Activated B cell treated with CpG ODN at 0.5 μM for 24 hours (primary cell): ENCODE measurements around the gene USP35. TPM values are rescaled to one million over a fixed set of nuclear protein-coding genes. Genes with fewer than 3 reads are reported as not detected.

Source experiments
- ATAC-seq: fragments of 200-7000 bp; cut with Tn5 transposase; one replicate; pipeline ENCODE4 v1.10.0; 2021; ENCODE audit warnings: low read depth, mild to moderate bottlenecking, moderate library complexity
- CTCF ChIA-PET: fragments of 350-600 bp; sonication (Branson Sonifier 250); formaldehyde crosslinking; loops from one replicate; lab custom pipeline; 2021; ENCODE audit warnings: antibody characterized with exemption; lab: Charles Lee
- POLR2A ChIA-PET: fragments of 350-600 bp; sonication (Branson Sonifier 250); formaldehyde crosslinking; loops from one replicate; lab custom pipeline; 2021; ENCODE audit warnings: antibody characterized with exemption; lab: Charles Lee
- DNase-seq: peaks from one replicate; pipeline ENCODE4 v3.0.0; 2022
- H3K27ac Mint-ChIP-seq: one replicate; pipeline ENCODE4 v1.8.0; 2020; ENCODE audit warnings: mixed read lengths
- H3K27me3 Mint-ChIP-seq: one replicate; pipeline ENCODE4 v1.8.0; 2021; ENCODE audit warnings: mixed read lengths
- H3K36me3 Mint-ChIP-seq: one replicate; pipeline ENCODE4 v1.8.0; 2021; ENCODE audit warnings: low read depth, mixed read lengths
- H3K4me1 Mint-ChIP-seq: one replicate; pipeline ENCODE4 v1.8.0; 2021; ENCODE audit warnings: mixed read lengths
- H3K4me3 Mint-ChIP-seq: one replicate; pipeline ENCODE4 v1.8.0; 2020; ENCODE audit warnings: mild to moderate bottlenecking, mixed read lengths
- H3K9me3 Mint-ChIP-seq: one replicate; pipeline ENCODE4 v1.8.0; 2020; ENCODE audit warnings: mixed read lengths
- CTCF ChIP-seq: fragments of 200-600 bp; IDR thresholded peaks from one replicate; pipeline ENCODE4 v1.8.0; 2022; ENCODE audit warnings: antibody characterized with exemption, mild to moderate bottlenecking
- intact Hi-C: fragments of 100-400 bp; cut with micrococcal nuclease; formaldehyde crosslinking; loops from one replicate; pipeline ENCODE4 v1.15.1; 2024
- total RNA-seq: library from RNA; stranded (reverse); gene quantifications from 2 replicates; pipeline ENCODE4 v1.2.3, GENCODE V29; 2022

The USP35 gene
- total RNA-seq, 1 donor from 2014 or later: 4.9 TPM

GRCh38 chr11:78205256-78205655, 16.5 kb downstream of the USP35 start:
- no peaks in the 10 kb centered on the region for H3K9me3 Mint-ChIP-seq
- H3K36me3 Mint-ChIP-seq: peaks cover 3% of the 10 kb centered on the region
- no peak for DNase-seq
- H3K4me1 Mint-ChIP-seq: peaks cover 15% of the 10 kb centered on the region
- intact Hi-C loops: no loop called here
- H3K27ac Mint-ChIP-seq: no peak overlapping the region
- ChIA-PET POLR2A (no interaction called here), CTCF (no interaction called here)
- ATAC-seq: no peak
- H3K27me3 Mint-ChIP-seq: no peaks in the 10 kb centered on the region
- no peak overlapping the region for H3K4me3 Mint-ChIP-seq
- no peak for TF ChIP-seq CTCF

- no peaks in the 10 kb centered on the region for H3K27me3 Mint-ChIP-seq
- H3K36me3 Mint-ChIP-seq: peaks cover 5% of the 10 kb centered on the region
- POLR2A ChIA-PET: no interaction called here
- H3K4me1 Mint-ChIP-seq: peaks cover 15% of the 10 kb centered on the region
- no peaks in the 10 kb centered on the region for H3K9me3 Mint-ChIP-seq
- intact Hi-C loops: no loop called here
- CTCF ChIA-PET: no interaction called here
- no peak for TF ChIP-seq CTCF
- no peak overlapping the region for H3K27ac Mint-ChIP-seq
- H3K4me3 Mint-ChIP-seq: no peak overlapping the region
- no peak for DNase-seq
- ATAC-seq: no peak
Measured at GRCh38 chr11:78205691-78206090, 17.0 kb downstream of the USP35 start.

- ATAC-seq (no peak), DNase-seq (no peak)
- intact Hi-C loops: no loop called here
- Mint-ChIP-seq H3K27ac (no peak overlapping the region), H3K27me3 (no peaks in the 10 kb centered on the region), H3K9me3 (no peaks in the 10 kb centered on the region), H3K4me3 (no peak overlapping the region), H3K36me3 (peaks cover 5% of the 10 kb centered on the region), H3K4me1 (peaks cover 6% of the 10 kb centered on the region)
- POLR2A ChIA-PET: no interaction called here
- TF ChIP-seq CTCF: no peak
- CTCF ChIA-PET: no interaction called here
Measured at GRCh38 chr11:78207532-78208256, 19.0 kb downstream of the USP35 start.

DNA sequence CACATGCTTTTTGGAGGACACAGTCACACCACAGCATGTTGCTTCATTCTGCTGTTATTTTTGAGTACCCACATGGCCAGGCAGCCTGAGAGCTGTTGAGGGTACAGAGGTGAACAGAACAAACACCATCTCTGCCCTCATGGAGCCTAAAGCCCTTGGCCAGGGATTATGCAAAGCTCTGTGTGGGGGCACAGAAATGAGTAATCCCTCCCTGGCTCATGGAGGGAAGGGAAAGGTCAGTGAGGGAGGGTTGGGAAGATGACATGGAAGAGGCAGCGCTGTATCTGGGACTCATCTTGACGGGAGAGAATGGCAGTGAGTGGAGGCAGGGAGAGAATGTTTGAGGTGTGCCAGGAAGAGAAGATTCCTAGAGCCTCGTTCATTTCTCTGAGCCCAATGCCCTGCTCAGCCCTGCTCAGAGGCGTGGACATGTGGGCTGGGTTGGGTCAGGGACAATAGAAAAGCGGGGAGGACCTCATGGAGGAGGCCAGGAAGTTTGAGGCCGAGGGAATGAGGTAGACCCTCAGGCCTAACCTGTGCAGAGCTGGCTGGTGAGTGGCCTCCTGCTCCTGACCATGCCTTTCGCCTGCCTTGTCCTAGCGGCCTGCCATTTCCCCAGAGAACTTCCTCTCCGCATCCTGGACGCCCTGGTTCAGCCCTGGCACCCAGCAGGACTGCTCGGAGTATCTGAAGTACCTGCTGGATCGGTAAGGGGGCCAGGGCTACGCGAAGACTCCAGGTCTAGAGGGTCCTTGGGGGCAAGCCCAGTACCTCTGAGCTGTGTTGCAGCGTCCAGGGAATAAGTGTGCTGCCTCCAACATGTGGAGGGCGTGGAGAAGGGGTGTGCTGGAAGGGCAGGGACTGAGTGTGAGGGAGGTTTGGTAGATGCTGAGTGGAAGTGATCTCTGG, 19.8 kb downstream of the USP35 start:
- no peak for TF ChIP-seq CTCF
- Mint-ChIP-seq H3K27ac (no peak overlapping the region), H3K9me3 (no peaks in the 10 kb centered on the region), H3K27me3 (no peaks in the 10 kb centered on the region), H3K4me1 (no peaks in the 10 kb centered on the region), H3K36me3 (peaks cover 5% of the 10 kb centered on the region), H3K4me3 (no peak overlapping the region)
- POLR2A ChIA-PET: no interaction called here
- ATAC-seq: no peak
- CTCF ChIA-PET: no interaction called here
- intact Hi-C loops: no loop called here
- no peak for DNase-seq

GRCh38 chr11:78209478-78209877, 20.8 kb downstream of the USP35 start:
- Mint-ChIP-seq H3K4me3 (no peak overlapping the region), H3K36me3 (peaks cover 5% of the 10 kb centered on the region), H3K27ac (no peak overlapping the region), H3K4me1 (no peaks in the 10 kb centered on the region), H3K27me3 (no peaks in the 10 kb centered on the region), H3K9me3 (no peaks in the 10 kb centered on the region)
- ChIA-PET POLR2A (no interaction called here), CTCF (no interaction called here)
- intact Hi-C loops: no loop called here
- no peak for TF ChIP-seq CTCF
- no peak for ATAC-seq
- DNase-seq: no peak
